ENCODE measurements around the gene SLCO3A1.

The SLCO3A1 gene

DNA sequence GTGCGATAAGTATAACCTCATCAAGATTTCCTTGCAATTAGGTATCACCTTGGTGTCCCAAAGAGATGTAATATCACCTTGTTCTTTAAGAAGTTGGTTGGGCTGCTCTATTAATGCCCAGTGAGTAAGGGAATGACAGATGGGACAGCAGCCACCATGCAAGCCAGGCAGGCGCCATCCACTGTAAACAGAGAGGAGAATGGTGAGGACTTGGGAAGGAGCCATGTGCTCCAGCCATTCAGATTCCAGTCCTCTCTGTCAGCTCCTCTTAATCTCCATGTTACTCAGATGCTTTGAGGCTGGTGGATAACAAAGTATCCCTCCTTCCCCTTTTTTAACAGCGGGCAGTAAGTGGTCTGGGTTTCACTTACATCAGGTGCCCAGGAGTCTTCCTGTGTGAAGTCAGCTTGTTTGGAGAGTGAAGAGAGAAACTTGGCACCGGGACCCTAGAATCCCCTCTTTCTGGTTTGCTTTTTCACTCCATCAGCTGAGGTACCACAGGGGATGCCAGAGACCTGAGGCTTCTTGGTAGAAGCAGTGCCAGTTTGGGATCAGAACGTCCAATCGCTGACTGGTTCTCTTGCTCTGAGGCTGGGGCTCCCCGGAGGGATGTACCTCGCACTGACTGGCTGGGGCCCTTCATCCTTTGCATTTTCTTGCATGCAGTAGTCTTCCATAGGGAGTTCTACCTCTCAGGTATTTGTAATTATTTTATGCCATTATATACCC, 29.5 kb downstream of the SLCO3A1 start:
- no peak for TF ChIP-seq ZNF274 (IDR thresholded peaks at IDR 0.05; ENCODE audit: low read depth, low read length)
- no peak overlapping the region for H3K4me3 ChIP-seq (ENCODE audit: low read length)

DNA sequence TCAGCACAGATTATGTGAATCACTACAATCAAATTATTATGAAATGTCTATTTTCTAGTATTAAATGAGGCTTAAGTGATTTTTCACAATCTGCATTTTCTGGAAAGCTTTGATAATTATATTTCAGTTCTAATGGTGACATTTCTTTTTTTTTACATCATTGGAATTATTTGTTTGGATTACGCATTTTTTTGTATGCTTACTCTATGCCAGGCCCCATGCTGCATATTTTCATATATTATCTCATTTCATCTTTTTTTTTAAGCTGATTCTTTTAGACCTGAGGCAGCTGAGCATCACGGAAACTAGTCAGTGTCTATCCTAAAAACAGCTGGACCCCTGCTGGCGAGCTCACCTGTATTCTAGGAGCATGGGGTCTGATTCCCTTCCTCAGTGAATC, 31.1 kb downstream of the SLCO3A1 start:
- H3K4me3 ChIP-seq (ENCODE audit: low read length), result no peak overlapping the region
- no peak for TF ChIP-seq ZNF274 (IDR thresholded peaks at IDR 0.05; ENCODE audit: low read depth, low read length)

DNA sequence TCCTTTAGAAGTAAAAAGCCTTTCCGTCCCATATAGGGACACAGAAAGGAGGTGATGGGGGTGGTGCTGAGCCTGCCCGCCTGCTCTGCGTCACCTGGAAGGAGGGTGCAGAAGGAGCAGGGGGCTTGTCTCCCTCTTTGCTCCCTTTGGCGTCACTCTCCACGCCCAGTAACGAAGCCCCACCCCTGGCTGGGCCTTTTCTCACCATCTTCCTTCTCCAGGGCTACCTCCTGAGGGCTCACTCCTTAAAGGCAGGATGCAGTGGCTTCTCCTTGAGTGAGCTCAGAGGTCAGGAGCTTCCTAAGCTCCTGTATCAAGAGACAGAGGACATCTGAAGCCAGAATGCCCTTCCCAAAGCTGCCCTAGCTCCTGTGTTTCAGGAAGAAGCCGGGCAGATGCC, 31.5 kb downstream of the SLCO3A1 start:
- no peak overlapping the region for H3K4me3 ChIP-seq (ENCODE audit: low read length)
- no peak for TF ChIP-seq ZNF274 (IDR thresholded peaks at IDR 0.05; ENCODE audit: low read depth, low read length)

DNA sequence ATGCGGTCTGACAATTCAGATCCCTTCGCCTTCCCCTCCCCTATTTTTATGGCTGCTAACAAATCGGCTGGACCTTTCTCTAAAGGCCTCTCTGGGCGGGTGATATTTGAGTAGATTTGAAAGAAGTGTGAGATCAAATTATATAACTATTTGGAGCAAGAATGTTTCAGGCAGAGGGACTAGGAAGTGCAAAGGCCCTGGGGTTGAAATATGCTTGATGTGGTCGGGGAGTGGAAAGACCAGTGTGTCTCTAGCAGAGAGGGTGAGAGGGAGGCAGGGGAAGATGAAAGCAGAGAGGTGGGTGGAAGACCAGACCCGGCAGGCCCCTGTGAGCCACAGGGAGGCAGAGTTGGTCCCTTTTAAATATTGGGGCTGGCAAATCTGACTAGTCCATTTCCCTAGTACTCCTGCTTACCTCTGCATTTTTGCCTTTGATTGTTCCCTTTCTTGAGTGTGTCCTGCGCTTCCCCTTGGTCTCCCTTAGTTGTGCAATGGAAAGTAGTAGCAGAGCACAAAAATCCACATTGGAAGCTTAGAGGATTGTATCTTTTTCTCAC, 32.3 kb downstream of the SLCO3A1 start:
- H3K4me3 ChIP-seq (ENCODE audit: low read length), result no peak overlapping the region
- no peak for TF ChIP-seq ZNF274 (IDR thresholded peaks at IDR 0.05; ENCODE audit: low read depth, low read length)

DNA sequence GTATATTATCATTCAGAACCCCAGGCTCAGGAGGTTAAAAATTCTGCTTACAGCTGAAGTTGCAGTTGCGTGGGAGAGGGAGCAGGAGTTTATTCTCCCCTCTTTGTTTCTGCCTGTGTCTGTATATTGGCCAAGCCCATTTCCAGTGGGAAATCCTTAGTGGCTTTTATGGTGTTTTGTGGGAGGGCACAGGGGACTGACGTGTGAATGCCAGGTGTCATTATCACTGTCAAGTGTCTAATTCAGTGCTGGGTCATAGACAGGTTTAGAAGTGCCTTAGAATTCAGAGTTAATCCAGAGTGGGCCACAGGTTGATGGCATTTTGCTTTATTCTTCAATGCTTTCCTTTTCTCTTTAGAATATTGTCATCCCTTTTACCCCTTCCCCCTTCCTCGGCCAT, 33.4 kb downstream of the SLCO3A1 start:
- no peak for TF ChIP-seq ZNF274 (IDR thresholded peaks at IDR 0.05; ENCODE audit: low read depth, low read length)
- no peak overlapping the region for H3K4me3 ChIP-seq (ENCODE audit: low read length)

DNA sequence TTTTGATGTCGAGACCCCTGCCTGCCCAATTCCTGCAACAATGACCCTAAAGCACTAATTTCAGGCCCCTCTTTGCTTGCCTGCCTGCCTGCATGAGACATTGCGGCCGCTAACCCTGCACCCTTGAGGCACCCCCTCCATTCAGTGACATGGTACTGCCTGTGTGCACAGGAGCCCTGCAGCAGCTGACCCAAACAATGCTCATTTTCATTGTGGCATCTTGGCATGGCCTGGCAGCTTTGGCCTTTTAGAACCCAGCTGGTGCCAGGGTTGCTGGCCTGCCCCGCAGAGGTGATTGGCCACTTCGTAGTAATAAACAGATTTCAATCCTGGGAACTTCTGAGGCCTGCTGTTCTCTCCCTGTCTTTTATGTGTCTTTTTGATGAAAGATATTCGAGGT, 33.8 kb downstream of the SLCO3A1 start:
- TF ChIP-seq ZNF274 (IDR thresholded peaks at IDR 0.05; ENCODE audit: low read depth, low read length), result no peak
- no peak overlapping the region for H3K4me3 ChIP-seq (ENCODE audit: low read length)

DNA sequence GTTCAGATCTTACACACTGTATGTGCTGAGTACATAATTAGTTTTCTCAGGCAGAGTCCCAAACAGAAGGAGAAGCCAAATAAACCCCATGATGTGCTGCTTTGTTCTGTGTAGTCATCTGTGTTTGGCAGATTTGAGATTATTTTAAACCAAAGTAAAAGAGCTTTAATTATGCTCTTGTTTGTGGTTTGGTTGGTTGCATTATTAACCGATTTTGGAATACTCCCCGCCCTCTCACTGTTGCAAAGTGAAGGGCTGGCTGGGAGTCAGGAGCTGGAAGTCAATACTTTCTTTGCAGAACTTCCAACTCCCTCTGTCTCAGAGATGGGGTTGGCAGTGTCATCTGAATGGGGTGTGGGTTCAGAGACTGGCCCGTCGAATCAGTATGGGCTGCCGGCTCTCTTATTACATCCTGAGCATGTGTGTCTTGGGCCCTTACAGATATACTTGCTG, 34.4 kb downstream of the SLCO3A1 start:
- H3K4me3 ChIP-seq (ENCODE audit: low read length), result no peak overlapping the region
- no peak for TF ChIP-seq ZNF274 (IDR thresholded peaks at IDR 0.05; ENCODE audit: low read depth, low read length)

DNA sequence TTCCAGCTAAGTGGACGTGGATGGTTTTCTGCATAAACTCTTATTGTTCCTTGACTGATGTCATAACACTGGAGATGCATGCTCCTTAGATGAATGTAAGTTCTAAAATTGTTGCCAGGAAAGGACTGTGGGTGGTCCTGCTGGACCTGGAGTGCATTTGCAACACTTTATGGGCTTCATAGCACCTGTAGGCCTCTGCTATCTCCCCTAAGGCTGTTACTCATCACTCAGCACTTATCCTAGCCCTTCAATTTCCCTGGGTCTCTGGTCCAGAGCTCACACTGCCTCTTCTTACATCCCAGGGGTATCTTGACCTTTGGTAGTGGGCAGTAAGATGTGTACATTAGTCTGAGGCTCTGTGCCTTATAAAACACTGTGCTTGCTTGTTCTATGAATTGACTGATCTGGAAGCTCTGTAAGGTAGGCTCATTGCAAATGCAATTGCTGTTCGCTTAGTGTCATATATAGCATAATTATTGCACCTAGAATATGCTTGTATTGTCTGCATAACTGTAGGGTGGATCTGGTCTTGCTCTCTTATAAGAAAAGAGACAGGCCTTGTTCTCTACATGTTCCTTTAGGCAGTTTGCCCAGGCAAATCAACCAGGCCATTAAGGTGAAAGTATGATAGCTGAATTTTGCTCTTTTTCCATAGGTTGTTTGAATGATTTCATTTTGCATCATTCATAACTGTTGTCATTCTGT, 35.8 kb downstream of the SLCO3A1 start:
- H3K4me3 ChIP-seq (ENCODE audit: low read length), result no peak overlapping the region
- TF ChIP-seq ZNF274 (IDR thresholded peaks at IDR 0.05; ENCODE audit: low read depth, low read length), result no peak

DNA sequence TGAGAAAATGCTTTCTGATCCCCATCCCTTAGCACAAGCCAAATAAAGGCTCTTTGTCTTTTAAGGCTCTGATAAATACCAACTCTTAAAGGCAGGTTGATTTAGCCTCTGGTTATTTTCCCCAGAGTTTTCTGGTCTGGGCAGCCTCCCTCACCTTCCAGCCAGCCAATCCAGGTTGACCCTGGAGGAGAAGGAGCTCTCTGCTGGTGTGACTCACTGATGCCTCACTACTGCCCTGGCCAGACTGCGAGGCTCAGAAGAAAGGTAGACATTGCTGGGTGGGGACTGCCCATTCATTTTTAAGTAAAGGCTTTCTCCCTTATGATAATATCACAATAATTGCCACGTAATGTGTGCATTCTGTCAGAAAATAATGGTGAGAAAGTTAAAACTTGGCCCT, 37.1 kb downstream of the SLCO3A1 start:
- no peak for TF ChIP-seq ZNF274 (IDR thresholded peaks at IDR 0.05; ENCODE audit: low read depth, low read length)

DNA sequence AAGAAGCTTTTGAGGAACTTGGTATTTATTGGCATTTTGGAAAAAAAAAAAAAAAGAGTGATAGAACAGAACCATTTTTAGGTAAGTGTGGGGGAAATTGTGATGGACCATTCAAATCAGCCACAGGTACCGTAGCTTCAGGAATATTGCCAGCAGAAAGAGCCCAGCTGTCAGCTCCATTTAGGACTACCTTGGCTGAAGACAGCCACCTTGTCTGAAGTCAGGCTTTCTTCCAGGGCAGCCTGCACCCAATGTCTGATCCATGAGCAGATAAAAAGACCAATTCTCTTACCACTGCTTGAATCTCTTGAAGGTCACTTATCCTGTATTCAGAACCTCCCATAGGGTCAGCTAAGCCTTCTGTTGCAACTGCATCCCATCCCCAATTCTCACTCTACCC, 37.6 kb downstream of the SLCO3A1 start:
- H3K4me3 ChIP-seq (ENCODE audit: low read length), result no peak overlapping the region
- no peak for TF ChIP-seq ZNF274 (IDR thresholded peaks at IDR 0.05; ENCODE audit: low read depth, low read length)

More for the DNA sequence above, 37.1 kb downstream of the SLCO3A1 start:
- H3K4me3 ChIP-seq (ENCODE audit: low read length), result no peak overlapping the region

DNA sequence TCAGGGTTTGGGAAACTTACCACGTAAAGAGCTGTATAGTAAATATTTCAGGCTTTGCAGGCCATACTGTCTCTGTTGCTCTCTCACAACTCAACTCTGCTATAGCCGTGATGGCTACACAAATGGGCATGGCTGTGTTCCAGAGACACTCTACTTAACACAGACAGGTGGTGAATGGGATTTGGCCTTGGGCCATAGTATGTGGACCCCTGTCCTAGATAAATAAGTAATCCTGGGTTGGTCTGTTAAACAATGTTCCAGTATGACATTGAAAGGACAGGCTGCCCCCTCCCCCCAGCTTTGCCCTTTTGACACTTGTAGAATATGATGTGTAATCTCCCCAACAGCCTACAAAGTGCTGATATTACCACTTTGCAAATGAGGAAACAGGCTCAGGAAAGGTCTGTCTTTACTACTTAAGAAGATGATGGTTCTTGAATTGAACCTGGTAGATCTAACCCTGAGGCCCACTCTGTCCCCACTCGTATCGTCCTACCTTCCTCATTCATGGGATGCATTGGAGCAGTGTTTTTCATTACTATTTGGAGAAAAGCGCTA, 38.4 kb downstream of the SLCO3A1 start:
- TF ChIP-seq ZNF274 (IDR thresholded peaks at IDR 0.05; ENCODE audit: low read depth, low read length), result no peak
- no peak overlapping the region for H3K4me3 ChIP-seq (ENCODE audit: low read length)

DNA sequence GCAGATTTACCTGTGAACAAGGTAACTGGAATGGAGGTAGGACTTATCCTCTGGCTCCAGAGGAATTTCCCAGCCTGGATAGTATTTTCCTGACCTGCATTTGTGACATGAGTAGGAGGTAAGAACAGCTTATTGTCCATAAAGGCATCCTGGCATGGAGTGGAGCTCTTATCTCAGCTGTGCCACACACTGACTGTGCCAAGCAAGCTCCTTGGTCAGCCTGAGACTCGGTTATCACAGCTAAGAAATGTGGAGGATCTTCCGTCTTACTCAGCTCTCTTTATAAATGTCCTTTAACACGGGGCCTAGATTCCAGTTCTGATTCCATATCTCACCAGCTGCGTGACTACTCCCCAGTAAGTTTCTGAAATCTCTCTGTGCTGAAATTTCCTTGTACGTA, 38.9 kb downstream of the SLCO3A1 start:
- no peak overlapping the region for H3K4me3 ChIP-seq (ENCODE audit: low read length)
- TF ChIP-seq ZNF274 (IDR thresholded peaks at IDR 0.05; ENCODE audit: low read depth, low read length), result no peak

DNA sequence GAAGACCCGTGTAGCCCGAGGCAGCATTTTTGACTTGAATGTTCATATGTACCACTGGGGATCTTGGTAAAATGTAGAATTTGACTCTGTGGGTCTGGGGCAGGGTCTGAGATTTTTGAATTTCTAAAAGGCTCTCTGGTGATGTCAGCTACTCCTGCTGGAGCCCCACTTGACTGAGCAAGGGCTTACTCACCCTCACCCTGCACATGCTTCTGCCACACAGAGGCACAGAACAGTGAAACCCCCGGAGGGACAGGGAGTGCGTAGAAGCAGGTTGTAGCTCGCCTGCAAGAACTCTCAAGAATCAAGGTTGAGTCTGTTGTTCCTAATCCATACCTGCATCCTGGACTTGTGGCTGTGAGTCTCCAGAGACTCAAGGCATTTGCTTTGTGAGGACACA, 41.1 kb downstream of the SLCO3A1 start:
- no peak for TF ChIP-seq ZNF274 (IDR thresholded peaks at IDR 0.05; ENCODE audit: low read depth, low read length)
- no peak overlapping the region for H3K4me3 ChIP-seq (ENCODE audit: low read length)

DNA sequence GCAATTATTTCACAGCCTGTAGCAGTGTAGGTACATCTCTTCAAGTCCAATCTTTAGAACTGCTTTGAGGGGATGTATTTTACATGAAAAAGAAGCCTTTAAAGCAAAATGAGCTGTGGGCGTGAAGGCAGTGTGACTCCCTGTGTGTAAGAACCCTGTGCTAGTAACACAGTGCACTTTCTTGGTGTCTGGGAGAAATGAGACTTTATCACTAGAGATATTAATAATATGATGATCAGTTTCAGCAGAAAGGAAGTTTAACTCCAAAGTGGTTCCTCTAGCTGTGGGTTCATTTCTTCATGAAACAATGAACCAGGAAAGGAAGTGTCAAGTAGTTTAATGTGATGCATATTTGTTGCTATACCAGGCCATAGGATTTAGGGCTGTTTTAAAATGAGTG, 41.5 kb downstream of the SLCO3A1 start:
- H3K4me3 ChIP-seq (ENCODE audit: low read length), result no peak overlapping the region
- TF ChIP-seq ZNF274 (IDR thresholded peaks at IDR 0.05; ENCODE audit: low read depth, low read length), result no peak

All from GM08714 (cell line).